H9 (cell line): ENCODE measurements around the gene SRRD. TPM values are rescaled to one million over a fixed set of nuclear protein-coding genes. Genes with fewer than 3 reads are reported as not detected.

Experiments
- DNase-seq: peaks from one replicate; pipeline ENCODE4 v3.0.0-alpha.2; 2017
- H2AFZ ChIP-seq: one replicate; pipeline ENCODE4 v1.6.1; 2013; ENCODE audit warnings: mild to moderate bottlenecking, low read length, control low read depth, moderate library complexity
- H2AK5ac ChIP-seq: 2 replicates; pipeline ENCODE4 v1.6.1; 2013; ENCODE audit warnings: low read length, control low read depth, mixed read lengths; ENCODE audit not compliant: insufficient read length
- H2BK120ac ChIP-seq: one replicate; pipeline ENCODE4 v1.6.1; 2013; ENCODE audit warnings: low read depth, mild to moderate bottlenecking, low read length, control low read depth, inconsistent platforms; ENCODE audit not compliant: poor library complexity, severe bottlenecking
- H2BK12ac ChIP-seq: 2 replicates; pipeline ENCODE4 v1.6.1; 2013; ENCODE audit warnings: low read length, control low read depth, mixed read lengths, low read depth; ENCODE audit not compliant: insufficient read length
- H2BK15ac ChIP-seq: 2 replicates; pipeline ENCODE4 v1.6.1; 2013; ENCODE audit warnings: low read depth, low read length, control low read depth
- H2BK20ac ChIP-seq: one replicate; pipeline ENCODE4 v1.6.1; 2013; ENCODE audit warnings: low read depth, mild to moderate bottlenecking, low read length, control low read depth, inconsistent platforms; ENCODE audit not compliant: poor library complexity, severe bottlenecking
- H2BK5ac ChIP-seq: 2 replicates; pipeline ENCODE4 v1.6.1; 2013; ENCODE audit warnings: low read length, control low read depth, mixed read lengths; ENCODE audit not compliant: insufficient read length
- H3K14ac ChIP-seq: 2 replicates; pipeline ENCODE4 v1.6.1; 2013; ENCODE audit warnings: low read length, control low read depth; ENCODE audit not compliant: insufficient read depth
- H3K18ac ChIP-seq: 2 replicates; pipeline ENCODE4 v1.6.1; 2013; ENCODE audit warnings: low read depth, mild to moderate bottlenecking, mixed read lengths, low read length, control low read depth; ENCODE audit not compliant: insufficient read length
- H3K23ac ChIP-seq: 2 replicates; pipeline ENCODE4 v1.6.1; 2013; ENCODE audit warnings: low read length, control low read depth, mixed read lengths, low read depth; ENCODE audit not compliant: insufficient read length
- H3K23me2 ChIP-seq: 2 replicates; pipeline ENCODE4 v1.6.1; 2013; ENCODE audit warnings: low read depth, mild to moderate bottlenecking, mixed read lengths, low read length, control low read depth; ENCODE audit not compliant: insufficient read length, poor library complexity, severe bottlenecking
- H3K27ac ChIP-seq: 2 replicates; pipeline ENCODE4 v1.5.1; 2013; ENCODE audit warnings: low read length, control low read depth, mixed read lengths, low read depth; ENCODE audit not compliant: insufficient read length
- H3K27me3 ChIP-seq: 2 replicates; pipeline ENCODE4 v1.6.1; 2013; ENCODE audit warnings: low read length, control low read depth, inconsistent platforms; ENCODE audit not compliant: insufficient read depth
- H3K4ac ChIP-seq: 2 replicates; pipeline ENCODE4 v1.6.1; 2013; ENCODE audit warnings: low read depth, mild to moderate bottlenecking, control low read depth, inconsistent platforms, low read length, moderate library complexity
- H3K4me1 ChIP-seq: 2 replicates; pipeline ENCODE4 v1.6.1; 2013; ENCODE audit warnings: low read length, control low read depth, inconsistent platforms; ENCODE audit not compliant: insufficient read depth
- H3K4me2 ChIP-seq: 2 replicates; pipeline ENCODE4 v1.6.1; 2013; ENCODE audit warnings: low read length, control low read depth, mixed read lengths; ENCODE audit not compliant: insufficient read length, insufficient read depth
- H3K56ac ChIP-seq: 2 replicates; pipeline ENCODE4 v1.6.1; 2013; ENCODE audit warnings: low read depth, mild to moderate bottlenecking, mixed read lengths, low read length, control low read depth; ENCODE audit not compliant: insufficient read length
- H3K79me1 ChIP-seq: 2 replicates; pipeline ENCODE4 v1.6.1; 2013; ENCODE audit warnings: low read depth, mild to moderate bottlenecking, moderate library complexity, low read length, control low read depth, inconsistent platforms; ENCODE audit not compliant: insufficient read depth, poor library complexity, severe bottlenecking
- H3K79me2 ChIP-seq: 2 replicates; pipeline ENCODE4 v1.6.1; 2013; ENCODE audit warnings: low read length, control low read depth, inconsistent platforms; ENCODE audit not compliant: insufficient read depth
- H3K9ac ChIP-seq: 2 replicates; pipeline ENCODE4 v1.6.1; 2013; ENCODE audit warnings: low read length, control low read depth, mixed read lengths; ENCODE audit not compliant: insufficient read length; ENCODE audit errors: extremely low read depth
- H3K9me3 ChIP-seq: one replicate; pipeline ENCODE4 v1.6.1; 2013; ENCODE audit warnings: low read depth, low read length, inconsistent platforms; ENCODE audit not compliant: control insufficient read depth
- H3T11ph ChIP-seq: one replicate; pipeline ENCODE4 v1.6.1; 2013; ENCODE audit warnings: mild to moderate bottlenecking, low read length, control low read depth, inconsistent platforms
- H4K20me1 ChIP-seq: one replicate; pipeline ENCODE4 v1.6.1; 2013; ENCODE audit not compliant: control insufficient read depth, insufficient read length, insufficient read depth
- H4K5ac ChIP-seq: 2 replicates; pipeline ENCODE4 v1.6.1; 2013; ENCODE audit warnings: low read depth, mild to moderate bottlenecking, mixed read lengths, low read length, control low read depth; ENCODE audit not compliant: insufficient read length
- H4K8ac ChIP-seq: replicated peaks from 2 replicates; pipeline ENCODE4 v1.6.1; 2013; ENCODE audit warnings: low read length, control low read depth, mixed read lengths, low read depth; ENCODE audit not compliant: insufficient read length
- H4K91ac ChIP-seq: 2 replicates; pipeline ENCODE4 v1.6.1; 2013; ENCODE audit warnings: low read depth, mild to moderate bottlenecking, moderate library complexity, mixed read lengths, low read length, control low read depth; ENCODE audit not compliant: insufficient read length
- H3K27ac Mint-ChIP-seq, 3 experiments: 2 replicates in 2 of 3; 3 replicates in 1 of 3; pipeline ENCODE4 v1.8.0; 2020 to 2021; ENCODE audit warnings: mixed read lengths in 3 of 3, mild to moderate bottlenecking in 1 of 3, moderate library complexity in 1 of 3
- H3K27me3 Mint-ChIP-seq: 2 replicates; pipeline ENCODE4 v1.8.0; 2021; ENCODE audit warnings: low read depth, mild to moderate bottlenecking, moderate library complexity, mixed read lengths
- H3K36me3 Mint-ChIP-seq, 3 experiments: 2 replicates in 2 of 3; 3 replicates in 1 of 3; pipeline ENCODE4 v1.8.0; 2020 to 2021; ENCODE audit warnings: low read depth in 3 of 3, mixed read lengths in 3 of 3; ENCODE audit not compliant: insufficient read depth in 1 of 3
- H3K4me1 Mint-ChIP-seq, 2 experiments: 2 replicates each; pipeline ENCODE4 v1.8.0; 2020; ENCODE audit warnings: mixed read lengths in 2 of 2
- H3K4me3 Mint-ChIP-seq, 2 experiments: 2 replicates in 1 of 2; 3 replicates in 1 of 2; pipeline ENCODE4 v1.8.0; 2020 to 2021; ENCODE audit warnings: mild to moderate bottlenecking in 2 of 2, mixed read lengths in 2 of 2, moderate library complexity in 1 of 2
- H3K9me3 Mint-ChIP-seq, 2 experiments: 2 replicates in 1 of 2; 3 replicates in 1 of 2; pipeline ENCODE4 v1.8.0; 2020; ENCODE audit warnings: mild to moderate bottlenecking in 2 of 2, mixed read lengths in 2 of 2, moderate library complexity in 1 of 2
- WGBS: extraction: QIAGEN DNeasy Blood & Tissue Kit; methylation state at CpG from one replicate; pipeline ENCODE4 v1.1.7; 2013; ENCODE audit warnings: missing lambda C conversion rate, low lambda C conversion rate, mixed read lengths; ENCODE audit not compliant: insufficient read length; ENCODE audit errors: extremely low coverage; 5-methylcytosine and 5-hydroxymethylcytosine counted together
- total RNA-seq: library from RNA; stranded (reverse); gene quantifications from 2 replicates; pipeline ENCODE4 v1.2.1, GENCODE V29; 2021
- TF ChIP-seq, protein P1 (sequence below): fragments of 200-600 bp; sonication (generic); conservative IDR thresholded peaks from 3 replicates; pipeline ENCODE4 v1.8.0; 2021; ENCODE audit warnings: antibody characterized with exemption, mild to moderate bottlenecking

Gene SRRD
- total RNA-seq, 1 experiment from 2014 or later: 36.0 TPM

DNA sequence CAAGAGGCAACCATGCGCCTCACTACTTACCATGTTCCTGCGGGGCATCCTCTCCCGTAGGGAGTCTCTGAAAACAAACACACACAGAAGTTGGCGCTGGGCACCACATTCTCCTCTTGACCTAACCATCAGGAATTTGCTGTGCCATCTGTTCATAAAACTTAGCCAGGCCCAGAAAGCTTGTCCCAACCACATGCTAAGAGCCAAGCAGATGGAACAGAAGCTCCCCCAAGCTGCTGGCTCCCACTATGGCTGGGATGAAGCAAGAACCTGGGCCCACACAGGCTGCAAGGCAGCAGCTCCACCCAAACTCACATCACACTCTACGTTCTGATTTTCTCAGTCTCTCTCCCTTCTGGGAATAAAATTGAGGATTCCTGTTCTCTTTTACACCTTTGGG, 17.5 kb upstream of the SRRD start:
- Histone ChIP-seq H3K23me2 (no peaks in the 10 kb centered on the region), H3K18ac (no peak overlapping the region), H2BK12ac (no peak overlapping the region), H3K23ac (no peak overlapping the region), H3K4ac (no peak overlapping the region), H4K20me1 (no peaks in the 10 kb centered on the region), H3K14ac (no peak overlapping the region), H3K4me1 (no peaks in the 10 kb centered on the region), H3K79me1 (no peaks in the 10 kb centered on the region), H3K56ac (no peak overlapping the region), H4K8ac (no peak overlapping the region), H2AK5ac (no peak overlapping the region), H3K27me3 (no peaks in the 10 kb centered on the region), H3K9ac (no peak overlapping the region), H2BK120ac (no peak overlapping the region), H2BK5ac (no peak overlapping the region), H3K79me2 (no peaks in the 10 kb centered on the region), H4K91ac (no peak overlapping the region), H3K4me2 (no peak overlapping the region), H3K9me3 (no peaks in the 10 kb centered on the region), H2AFZ (no peak overlapping the region), H2BK20ac (no peak overlapping the region), H3K27ac (no peak overlapping the region), H3T11ph (no peak overlapping the region), H2BK15ac (no peak overlapping the region), H4K5ac (no peak overlapping the region)
- Mint-ChIP-seq H3K4me1 (peaks cover 3 to 5% of the 10 kb centered on the region in 2 experiments), H3K27ac (no peak overlapping the region), H3K36me3 (peaks cover 37 to 79% (median 65%) of the 10 kb centered on the region in 3 experiments), H3K4me3 (no peak overlapping the region), H3K9me3 (no peaks in the 10 kb centered on the region), H3K27me3 (peaks cover 2% of the 10 kb centered on the region; the same call in 1 of the 2 replicates)
- TF ChIP-seq, protein P1, sequence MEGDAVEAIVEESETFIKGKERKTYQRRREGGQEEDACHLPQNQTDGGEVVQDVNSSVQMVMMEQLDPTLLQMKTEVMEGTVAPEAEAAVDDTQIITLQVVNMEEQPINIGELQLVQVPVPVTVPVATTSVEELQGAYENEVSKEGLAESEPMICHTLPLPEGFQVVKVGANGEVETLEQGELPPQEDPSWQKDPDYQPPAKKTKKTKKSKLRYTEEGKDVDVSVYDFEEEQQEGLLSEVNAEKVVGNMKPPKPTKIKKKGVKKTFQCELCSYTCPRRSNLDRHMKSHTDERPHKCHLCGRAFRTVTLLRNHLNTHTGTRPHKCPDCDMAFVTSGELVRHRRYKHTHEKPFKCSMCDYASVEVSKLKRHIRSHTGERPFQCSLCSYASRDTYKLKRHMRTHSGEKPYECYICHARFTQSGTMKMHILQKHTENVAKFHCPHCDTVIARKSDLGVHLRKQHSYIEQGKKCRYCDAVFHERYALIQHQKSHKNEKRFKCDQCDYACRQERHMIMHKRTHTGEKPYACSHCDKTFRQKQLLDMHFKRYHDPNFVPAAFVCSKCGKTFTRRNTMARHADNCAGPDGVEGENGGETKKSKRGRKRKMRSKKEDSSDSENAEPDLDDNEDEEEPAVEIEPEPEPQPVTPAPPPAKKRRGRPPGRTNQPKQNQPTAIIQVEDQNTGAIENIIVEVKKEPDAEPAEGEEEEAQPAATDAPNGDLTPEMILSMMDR: no peak
- WGBS: no CpG with 5 or more reads among the region's 5 CpGs
- DNase-seq: no peak
